Stimulated activated CD4-positive, alpha-beta T cell treated with anti-CD3 and anti-CD28 coated beads, Interleukin-15, amount 100 ng/mL, for 48 hours (primary cell): ENCODE results near the gene MRPL1.
"Not testable (repeated sequence)": the region's sequence is repeated elsewhere in the genome, so short reads cannot be mapped to it uniquely, and the experiment has no call there.

Experiments
- DNase-seq, 2 donors: peaks; one replicate each; pipeline ENCODE4 v3.0.0-alpha.2; 2020; ENCODE audit warnings: low read depth in 2 of 2

MRPL1 gene

GRCh38 chr4:77982900-77983540, 120.4 kb downstream of the MRPL1 start:
- DNase-seq: not testable (repeated sequence)

GRCh38 chr4:77983612-77984311, 121.1 kb downstream of the MRPL1 start:
- DNase-seq: not testable (repeated sequence)

- DNase-seq: no peak
Observed at GRCh38 chr4:77989968-77990367, 127.3 kb downstream of the MRPL1 start.

- no peak for DNase-seq
Observed at GRCh38 chr4:77990456-77990855, 127.8 kb downstream of the MRPL1 start.

GRCh38 chr4:77990904-77991358, 128.3 kb downstream of the MRPL1 start:
- no peak for DNase-seq

- DNase-seq: no peak
Observed at GRCh38 chr4:77992581-77992980, 130.0 kb downstream of the MRPL1 start.

- no peak for DNase-seq
Observed at GRCh38 chr4:77994194-77994721, 131.6 kb downstream of the MRPL1 start.

- no peak for DNase-seq
Observed at GRCh38 chr4:77996076-77996475, 133.4 kb downstream of the MRPL1 start.

- no peak for DNase-seq
Observed at GRCh38 chr4:78001531-78001930, 138.9 kb downstream of the MRPL1 start.

- no peak for DNase-seq
Observed at GRCh38 chr4:78002260-78002659, 139.6 kb downstream of the MRPL1 start.
